Measurements from ENCODE around the gene NUDT8.
A peak's percentile ranks its signal among the peaks of the same experiment; 100 is the strongest.

DNA sequence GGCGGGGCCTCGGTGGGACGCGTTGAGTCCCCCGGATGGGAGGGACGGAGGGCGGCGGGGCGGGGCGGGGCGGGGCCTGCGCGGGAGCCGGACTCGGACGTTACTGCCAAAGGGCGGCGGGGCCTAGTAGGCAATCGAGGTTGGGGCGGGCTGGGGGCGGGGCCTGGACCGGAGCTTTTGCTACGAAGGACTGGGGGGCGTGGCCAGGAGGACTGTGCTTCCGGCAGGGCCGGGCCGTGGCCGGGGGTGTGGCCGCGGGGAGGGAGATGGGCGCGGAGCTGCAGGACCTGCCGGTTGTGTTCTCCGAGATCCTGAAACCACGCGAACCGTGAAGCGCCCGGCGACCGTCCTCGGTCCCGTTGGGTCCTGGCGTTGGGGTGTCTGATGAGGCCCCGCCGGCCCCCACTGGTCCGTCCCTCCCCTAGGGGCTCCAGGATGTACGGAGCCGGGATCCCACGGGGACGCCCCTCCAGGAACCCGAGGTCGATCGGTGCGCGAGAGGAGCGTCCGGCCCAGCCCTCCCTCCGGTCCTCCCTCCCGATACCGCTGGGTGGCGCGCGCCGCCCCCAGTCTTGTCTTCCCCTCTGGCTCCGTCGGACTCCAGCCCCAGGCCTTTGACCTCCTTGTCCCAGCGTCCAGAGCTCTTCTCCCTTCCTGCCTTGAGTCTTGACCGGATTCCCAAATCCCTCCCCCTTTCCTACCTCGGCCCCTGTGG is 648 bp upstream of the NUDT8 start:
- TF ChIP-seq, protein P1, sequence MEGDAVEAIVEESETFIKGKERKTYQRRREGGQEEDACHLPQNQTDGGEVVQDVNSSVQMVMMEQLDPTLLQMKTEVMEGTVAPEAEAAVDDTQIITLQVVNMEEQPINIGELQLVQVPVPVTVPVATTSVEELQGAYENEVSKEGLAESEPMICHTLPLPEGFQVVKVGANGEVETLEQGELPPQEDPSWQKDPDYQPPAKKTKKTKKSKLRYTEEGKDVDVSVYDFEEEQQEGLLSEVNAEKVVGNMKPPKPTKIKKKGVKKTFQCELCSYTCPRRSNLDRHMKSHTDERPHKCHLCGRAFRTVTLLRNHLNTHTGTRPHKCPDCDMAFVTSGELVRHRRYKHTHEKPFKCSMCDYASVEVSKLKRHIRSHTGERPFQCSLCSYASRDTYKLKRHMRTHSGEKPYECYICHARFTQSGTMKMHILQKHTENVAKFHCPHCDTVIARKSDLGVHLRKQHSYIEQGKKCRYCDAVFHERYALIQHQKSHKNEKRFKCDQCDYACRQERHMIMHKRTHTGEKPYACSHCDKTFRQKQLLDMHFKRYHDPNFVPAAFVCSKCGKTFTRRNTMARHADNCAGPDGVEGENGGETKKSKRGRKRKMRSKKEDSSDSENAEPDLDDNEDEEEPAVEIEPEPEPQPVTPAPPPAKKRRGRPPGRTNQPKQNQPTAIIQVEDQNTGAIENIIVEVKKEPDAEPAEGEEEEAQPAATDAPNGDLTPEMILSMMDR (IDR thresholded peaks at IDR 0.05): peak; percentile 37 to 72 (median 60)
- peak; percentile 69 to 86 for TF ChIP-seq POLR2A (IDR thresholded peaks at IDR 0.05)

Measured in thyroid gland (tissue), 4 donors.